Stimulated activated CD8-positive, alpha-beta memory T cell treated with anti-CD3 and anti-CD28 coated beads, Interleukin-15, amount 100 ng/mL, for 48 hours (primary cell): ENCODE measurements around the gene TRIM24.
A peak's percentile ranks its signal among the peaks of the same experiment; 100 is the strongest.

Source experiments
- DNase-seq, 2 donors: peaks; one replicate each; pipeline ENCODE4 v3.0.0-alpha.2; 2020; ENCODE audit warnings: low read depth in 2 of 2

The TRIM24 gene

DNA sequence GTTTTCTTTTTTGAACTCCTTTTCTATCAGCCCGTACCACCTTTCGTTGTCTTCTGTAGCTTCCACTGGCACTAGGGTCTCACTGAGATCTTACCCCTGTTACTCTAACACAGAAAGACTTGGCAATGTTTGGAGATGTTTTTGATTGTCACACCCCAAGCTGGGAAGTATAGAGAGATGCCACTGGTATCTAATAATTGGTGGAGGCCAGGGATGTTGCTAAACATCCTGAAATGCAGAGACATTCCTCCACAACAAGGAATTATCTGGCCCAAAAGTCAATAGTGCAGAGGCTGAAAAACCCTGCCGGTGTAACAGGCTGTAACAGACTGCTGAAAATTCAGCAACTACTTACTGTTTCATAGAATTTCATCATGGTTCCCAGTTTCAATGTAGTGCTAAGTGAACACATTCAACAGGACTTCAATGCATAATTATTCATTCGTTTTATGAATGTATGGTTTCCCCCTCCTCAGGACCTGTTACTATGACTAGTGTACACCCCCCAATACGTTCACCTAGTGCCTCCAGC, 115.9 kb downstream of the TRIM24 start:
- no peak for DNase-seq

DNA sequence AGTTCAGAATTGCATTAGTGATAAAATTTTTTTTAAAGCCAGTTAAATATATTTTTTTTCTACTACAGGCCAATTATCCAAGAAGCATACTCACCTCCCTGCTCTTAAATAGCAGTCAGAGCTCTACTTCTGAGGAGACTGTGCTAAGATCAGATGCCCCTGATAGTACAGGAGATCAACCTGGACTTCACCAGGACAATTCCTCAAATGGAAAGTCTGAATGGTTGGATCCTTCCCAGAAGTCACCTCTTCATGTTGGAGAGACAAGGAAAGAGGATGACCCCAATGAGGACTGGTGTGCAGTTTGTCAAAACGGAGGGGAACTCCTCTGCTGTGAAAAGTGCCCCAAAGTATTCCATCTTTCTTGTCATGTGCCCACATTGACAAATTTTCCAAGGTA, 119.1 kb downstream of the TRIM24 start:
- no peak for DNase-seq

DNA sequence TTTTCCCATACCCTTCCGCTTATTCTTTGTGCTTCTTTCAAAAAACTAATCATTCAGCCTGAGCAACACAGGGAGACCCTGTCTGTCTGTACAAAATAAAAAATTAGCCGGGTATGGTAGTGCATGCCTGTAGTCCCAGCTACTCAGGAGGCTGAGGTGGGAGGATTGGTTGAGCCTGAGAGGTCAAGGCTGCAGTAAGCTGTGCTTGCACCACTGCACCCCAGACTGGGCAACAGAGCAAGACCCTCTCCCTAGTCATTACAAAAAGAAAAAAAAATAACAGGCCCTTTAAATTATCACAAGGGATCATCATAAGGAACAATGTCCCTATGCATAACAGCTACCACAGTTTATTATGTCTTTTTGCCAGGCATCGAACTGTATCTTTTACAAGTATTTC, 119.6 kb downstream of the TRIM24 start:
- DNase-seq: no peak

DNA sequence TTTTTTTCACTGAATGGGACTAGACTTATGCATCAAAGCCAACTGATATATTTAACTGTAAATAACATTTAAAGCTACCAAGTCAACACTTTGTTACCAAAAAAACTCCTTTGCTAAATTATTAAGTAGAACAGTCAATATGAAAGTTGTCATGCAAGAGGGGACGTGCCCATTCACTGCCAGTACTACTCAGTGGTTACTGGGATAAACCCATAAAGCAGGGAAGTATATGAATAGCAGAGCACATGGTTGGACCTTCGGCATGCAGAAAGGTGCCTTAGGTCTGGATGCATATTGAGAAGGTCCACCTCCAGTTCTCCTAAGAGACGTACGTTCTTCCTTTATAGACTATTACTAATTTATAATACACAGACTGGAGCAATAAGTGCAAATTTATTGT, 121.0 kb downstream of the TRIM24 start:
- DNase-seq: no peak

DNA sequence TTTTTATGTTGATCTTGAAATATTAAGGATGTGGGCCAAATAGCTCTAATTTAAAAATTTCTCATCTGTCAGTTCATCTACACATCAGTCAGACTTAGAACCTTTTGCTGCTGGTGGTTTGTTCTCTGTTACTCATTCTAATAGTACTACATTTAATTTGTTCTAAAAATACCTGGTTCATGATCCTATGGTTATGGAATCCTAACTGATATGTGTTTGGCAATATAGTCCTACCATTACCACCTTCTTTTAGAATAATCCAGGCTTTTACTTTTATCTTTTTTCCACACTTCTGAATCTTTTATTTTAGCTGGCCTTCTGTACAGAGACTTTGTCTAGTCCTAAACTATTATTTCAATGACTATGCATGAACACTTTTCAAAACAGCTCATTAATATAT, 124.2 kb downstream of the TRIM24 start:
- no peak for DNase-seq

DNA sequence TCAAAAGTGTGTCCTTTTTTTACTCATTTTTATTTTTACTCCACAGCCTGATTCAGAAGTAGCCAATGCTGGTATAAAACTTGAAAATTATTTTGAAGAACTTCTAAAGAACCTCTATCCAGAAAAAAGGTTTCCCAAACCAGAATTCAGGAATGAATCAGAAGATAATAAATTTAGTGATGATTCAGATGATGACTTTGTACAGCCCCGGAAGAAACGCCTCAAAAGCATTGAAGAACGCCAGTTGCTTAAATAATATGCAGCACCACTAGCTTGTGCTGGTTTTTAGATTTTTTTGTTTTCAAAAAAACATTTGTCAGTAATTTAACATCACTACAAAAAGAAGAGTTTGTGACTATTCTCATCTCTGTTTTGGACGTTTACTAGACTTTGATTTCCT, 124.6 kb downstream of the TRIM24 start:
- DNase-seq: no peak

DNA sequence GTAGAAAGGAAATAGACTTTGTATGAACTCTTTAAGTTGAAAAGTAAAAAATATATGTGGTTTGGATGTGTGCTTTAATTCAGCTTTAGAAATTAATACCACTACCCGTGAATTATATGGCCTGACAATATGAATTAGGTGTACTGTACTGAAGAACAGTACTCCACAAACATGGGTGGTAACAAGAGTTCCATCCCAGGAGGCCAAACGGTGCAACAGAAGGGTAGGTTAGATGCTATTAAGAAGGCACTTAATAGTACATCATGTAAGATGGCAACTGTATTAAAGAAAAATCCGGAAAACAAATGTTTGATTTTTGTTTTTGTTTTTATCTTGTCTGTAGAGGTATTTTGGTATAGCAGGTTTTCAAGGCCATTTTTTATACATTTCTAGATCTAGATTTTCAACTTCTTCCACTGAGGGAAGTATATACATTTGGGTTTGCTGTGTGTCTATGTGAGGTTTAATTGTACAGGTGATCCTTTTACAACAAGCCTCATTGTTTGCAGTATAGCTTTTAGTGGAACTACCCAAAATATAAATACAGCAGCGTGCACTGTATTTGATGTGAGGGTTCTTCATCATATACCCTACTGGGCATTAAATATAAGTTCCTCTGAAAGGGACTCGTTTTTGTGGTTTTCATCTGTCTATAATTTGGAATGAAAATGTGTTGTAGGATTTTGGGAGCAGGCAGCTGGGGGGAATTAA, 125.4 kb downstream of the TRIM24 start:
- no peak for DNase-seq

DNA sequence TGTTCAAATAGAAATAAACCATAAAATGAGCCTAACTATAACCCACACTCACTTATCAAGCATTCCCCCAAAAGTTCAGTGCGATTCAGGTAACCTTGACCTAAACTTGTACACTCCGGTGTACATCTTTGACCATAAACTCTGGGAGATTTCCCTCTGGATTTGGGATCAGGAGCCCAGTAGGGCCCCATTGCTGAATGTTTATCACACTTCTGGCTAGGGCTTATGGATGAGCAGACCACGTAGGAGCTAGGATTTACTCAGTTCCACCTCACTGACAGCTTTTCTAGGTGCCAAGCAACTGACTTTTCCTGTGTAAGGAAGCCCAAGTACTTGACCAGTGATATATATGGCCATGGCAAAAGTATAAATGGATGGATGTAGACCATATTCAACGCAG, 127.4 kb downstream of the TRIM24 start:
- DNase-seq: no peak

DNA sequence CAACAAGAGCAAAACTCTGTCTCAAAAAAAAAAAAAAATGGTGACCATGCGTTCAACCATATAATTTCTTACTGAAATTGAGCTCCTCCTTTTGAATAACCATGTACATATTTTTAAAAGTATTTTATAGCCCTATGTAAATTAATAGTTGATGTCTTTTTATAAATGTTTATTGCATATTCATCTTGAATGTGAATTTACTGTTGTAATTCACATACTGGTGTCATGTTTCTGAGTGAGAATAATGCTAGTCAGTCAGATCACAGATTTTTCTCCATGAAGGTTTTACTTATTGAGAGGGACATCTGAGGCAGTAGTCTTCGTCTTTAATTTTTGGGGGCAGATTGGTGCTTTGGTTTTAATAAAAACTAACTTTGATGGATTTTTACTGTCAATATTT, 128.9 kb downstream of the TRIM24 start:
- no peak for DNase-seq

DNA sequence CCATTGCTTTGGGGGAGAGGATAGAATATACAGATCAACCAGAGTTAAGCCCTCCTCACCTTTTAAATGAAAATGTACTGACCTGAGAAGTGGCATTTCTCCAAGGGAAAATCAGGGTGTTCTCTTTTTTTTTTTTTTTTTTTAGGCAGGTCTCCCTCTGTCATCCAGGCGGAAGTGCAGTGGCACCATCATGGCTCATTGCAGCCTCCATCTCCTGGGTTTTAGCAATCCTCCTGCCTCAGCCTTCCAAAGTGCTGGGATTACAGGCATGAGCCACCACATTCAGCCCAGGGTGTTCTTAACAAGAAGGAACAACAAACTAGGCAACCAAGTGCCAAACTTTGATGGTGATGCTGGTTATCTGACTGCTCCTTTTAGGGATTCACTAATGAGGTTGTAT, 130.1 kb downstream of the TRIM24 start:
- no peak for DNase-seq

DNA sequence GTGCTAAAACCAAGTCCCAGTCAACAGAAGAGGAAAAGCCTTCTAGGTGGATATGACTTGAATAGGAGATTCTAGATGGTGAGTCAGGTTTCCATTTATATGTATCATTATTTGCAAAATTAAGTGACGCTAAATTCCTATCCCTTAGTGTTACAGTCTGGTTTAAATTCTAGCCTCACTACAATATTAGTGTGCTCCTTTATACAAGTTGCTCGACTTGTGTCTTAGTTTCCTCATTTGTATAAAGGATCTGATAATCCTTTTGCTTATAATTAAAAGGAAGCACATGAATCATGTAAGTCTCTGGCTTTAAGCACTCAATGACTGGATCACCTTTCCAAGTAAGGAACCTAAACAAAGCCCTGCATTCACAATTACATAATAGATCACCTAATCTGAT, 135.4 kb downstream of the TRIM24 start:
- no peak for DNase-seq

DNA sequence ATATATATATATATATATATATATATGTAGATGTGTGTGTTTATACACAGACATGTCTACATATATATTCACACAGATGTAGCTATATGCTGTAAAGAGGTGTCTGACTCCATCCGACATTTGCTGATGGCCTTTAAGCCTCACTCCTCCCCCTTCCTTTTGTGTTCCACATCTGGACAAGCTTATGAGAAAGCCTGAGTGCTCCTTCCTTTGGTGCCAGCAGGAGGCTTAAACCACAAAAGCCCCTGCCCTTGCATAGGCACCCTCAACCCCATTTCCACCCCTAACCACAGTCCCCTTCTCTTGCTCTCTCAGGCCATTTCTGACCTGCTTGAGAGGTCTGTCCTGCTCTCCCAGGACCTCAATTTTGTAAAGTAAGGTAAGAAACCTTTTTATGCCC, 142.4 kb downstream of the TRIM24 start:
- DNase-seq: no peak

DNA sequence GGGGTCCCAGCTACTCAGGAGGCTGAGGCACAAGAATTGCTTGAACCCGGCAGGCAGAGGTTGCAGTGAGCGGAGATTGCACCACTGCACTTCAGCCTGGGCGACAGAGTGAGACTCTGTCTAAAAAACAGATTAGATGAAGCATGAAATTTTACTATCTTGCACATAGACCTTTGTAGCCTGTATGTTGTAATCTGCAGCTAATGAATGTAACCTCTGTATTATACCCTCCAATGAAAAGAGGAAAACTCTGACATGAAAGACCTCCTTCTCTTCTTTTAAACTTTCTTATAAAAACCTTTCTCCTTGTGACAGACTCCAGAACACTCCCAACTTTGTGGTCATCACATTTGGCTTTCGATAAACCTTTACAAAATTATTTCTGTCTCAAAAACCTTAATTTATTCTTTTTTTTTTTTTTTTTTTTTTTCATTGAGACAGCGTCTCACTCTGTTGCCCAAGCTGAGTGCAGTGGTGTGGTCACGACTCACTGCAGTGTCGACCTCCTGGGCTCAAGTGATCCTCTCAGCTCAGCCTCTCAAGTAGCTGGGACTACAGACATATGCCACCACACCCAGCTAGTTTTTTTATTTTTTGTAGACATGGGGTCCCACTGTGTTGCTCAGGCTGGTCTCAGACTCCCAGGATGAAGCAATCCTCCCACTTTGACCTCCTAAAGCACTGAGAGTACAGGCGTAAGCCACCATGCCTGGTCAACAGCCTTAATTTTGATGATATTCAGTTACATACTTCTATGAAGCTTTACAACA, 143.7 kb downstream of the TRIM24 start:
- no peak for DNase-seq

DNA sequence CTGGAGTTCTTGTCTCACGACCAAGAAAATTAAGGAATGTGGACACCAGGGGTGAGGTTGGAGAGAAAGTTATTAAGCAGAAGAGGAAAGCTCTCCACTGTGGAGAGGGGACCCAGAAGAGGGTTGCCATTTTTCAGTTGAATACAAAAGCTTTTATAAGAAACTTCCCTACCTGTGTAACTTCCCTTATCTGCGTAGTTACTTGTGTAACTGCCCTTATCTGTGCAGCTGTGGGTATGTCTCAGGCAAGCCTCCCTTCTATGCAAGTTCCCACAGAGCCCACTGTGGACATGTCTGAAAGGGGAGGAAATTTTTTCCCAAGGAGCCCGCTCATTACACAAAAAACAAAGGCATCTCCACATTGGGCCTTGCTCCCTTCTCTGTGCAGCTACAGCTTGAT, 146.2 kb downstream of the TRIM24 start:
- DNase-seq: no peak

DNA sequence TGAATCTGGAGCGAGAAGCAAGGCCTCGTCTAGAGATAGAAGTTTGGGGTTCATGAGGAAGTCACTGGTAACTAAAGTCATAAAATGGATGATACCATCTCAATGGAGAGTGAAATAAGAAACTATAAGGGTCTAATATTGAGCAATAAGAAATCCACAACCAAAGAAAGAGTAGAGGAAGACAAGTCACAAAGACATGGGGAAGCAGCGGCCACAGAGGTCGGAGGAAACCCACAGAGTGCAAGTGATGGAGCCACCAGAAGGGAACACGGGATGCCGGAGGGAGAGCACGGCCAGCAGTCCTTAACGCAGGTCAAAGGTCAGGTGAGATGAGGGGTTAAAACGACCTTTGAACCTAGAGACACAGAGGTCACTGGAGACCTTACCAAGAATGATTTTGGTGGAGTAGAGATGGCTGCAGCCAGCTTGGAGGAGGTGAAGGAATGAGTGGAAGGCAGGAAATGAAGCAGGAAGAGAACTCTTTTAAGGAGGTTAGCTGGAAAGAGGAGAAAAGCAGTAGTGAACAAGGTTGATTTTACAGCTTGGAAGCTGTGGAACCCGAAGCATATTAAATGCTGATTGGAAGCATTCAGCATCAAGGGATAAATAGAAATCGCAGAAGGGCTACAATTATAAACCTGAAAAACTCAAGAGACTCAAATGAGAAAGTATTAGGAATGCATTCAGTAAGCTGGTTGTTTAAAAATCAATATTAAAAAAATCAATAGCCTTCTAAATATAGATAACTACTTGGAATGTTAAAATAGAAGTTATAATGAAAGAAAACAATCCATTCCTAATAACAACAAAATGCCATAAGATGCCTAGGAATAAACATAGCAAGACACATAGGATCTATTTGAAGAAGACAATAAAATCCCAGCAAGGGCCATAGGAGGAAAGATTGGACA, 147.4 kb downstream of the TRIM24 start:
- no peak for DNase-seq

DNA sequence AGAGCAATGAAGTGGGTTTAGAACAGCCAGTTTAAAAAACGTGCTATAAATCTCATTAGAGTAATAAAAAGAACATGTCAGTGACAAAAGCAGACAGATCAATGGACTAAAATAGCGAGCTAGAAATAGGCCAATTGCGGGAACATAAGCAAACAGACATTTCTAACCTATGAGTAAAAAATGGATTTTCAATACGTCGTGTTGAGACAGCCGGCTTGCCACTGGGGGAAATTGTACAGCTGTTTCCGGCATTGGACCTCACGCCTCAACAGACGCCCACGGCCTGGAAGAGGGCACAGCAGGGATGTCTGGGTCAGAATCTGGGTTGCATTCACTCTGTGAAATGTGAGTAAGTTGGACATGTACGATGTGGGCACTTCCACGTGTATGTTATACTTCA, 148.2 kb downstream of the TRIM24 start:
- DNase-seq: peak; percentile 4 to 11

DNA sequence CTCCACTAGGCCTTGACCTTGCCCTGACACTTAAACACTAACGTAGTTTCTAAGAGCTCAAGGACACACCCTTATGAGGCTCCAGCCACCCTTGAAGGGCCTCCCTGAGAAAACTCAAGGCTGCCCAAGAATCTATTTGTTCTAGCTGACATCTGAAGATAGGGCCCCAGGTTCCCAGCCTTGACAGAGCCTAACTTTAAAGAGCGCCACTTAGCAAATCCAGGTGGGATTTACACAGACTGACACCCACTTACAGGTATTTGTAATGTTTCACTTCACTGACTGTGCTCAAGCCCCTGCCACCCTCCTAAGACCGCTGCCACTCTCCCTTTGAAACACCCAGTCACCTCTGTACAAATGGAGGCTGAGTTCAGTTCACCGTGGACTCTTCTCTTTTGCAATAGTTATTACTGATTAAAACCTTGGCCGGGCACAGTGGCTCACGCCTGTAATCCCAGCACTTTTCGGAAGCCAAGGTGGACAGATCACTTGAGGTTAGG, 150.7 kb downstream of the TRIM24 start:
- no peak for DNase-seq

DNA sequence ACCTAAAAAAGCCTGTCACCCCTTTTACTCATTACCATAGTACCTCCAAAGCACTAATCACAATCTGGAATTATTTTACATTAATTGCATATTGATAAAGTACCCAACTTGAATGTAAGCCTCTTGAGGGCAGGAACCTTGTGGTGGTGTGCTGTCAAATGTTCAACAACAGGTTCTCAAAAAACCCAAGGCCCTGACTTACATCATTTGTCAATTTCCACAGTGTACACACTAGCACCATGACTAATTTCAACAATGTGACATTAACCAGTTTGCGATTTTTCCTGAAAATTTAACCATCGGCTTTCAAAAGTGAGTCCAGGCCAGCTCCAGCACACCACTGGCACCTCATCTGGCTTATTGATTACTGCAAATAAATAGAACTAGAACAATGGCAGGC, 153.6 kb downstream of the TRIM24 start:
- no peak for DNase-seq

DNA sequence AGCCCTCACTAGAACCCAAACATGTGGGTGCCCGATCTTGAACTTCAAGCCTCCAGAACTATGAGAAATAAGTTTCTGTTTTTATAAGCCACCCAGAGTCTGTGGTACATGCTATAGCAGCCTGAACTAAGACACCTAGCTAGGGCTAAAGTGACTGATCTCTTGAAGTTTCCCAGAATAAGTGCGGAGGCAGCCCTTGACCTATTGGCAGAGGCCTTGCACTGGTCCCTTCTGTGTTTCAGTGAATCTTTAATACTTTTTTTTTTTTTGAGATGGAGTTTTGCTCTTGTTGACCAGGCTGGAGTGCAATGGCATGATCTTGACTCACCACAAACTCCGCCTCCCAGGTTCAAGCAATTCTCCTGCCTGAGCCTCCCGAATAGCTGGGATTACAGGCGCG, 156.0 kb downstream of the TRIM24 start:
- no peak for DNase-seq

DNA sequence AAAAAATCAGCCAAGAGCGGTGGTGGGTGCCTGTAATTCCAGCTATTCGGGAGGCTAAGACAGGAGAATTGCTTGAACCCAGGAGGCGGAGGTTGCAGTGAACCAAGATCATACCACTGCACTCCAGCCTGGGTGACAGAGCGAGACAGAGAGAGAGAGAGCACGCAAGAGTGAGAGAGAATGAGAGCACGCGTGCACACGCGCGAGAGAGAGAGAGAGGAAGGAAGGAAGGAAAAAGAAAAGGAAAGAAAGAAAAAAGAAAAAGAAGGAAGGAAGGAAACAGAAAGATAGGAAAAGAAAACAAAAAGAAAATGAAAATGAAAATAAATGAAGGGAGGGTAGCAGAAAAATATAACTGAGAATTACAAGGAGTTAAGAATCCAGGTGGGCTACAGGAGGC, 158.4 kb downstream of the TRIM24 start:
- DNase-seq: no peak

DNA sequence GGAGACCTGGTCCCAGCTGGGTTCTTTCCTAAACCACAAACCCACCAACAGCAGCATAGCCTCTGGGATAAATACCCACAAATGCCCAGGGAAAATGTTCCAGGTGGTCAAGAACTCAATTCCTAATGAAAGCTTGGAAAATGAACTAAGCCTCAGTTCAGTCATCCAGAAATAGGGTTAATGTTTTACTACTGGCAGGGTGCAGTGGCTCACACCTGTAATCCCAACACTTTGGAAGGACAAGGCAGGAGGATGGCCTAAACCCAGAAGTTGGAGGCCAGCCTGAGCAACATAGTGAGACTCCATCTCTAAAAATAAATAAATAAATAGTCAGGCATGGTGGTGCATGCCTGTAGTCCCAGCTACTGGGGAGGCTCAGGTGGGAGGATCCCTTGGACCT, 158.9 kb downstream of the TRIM24 start:
- DNase-seq: no peak

DNA sequence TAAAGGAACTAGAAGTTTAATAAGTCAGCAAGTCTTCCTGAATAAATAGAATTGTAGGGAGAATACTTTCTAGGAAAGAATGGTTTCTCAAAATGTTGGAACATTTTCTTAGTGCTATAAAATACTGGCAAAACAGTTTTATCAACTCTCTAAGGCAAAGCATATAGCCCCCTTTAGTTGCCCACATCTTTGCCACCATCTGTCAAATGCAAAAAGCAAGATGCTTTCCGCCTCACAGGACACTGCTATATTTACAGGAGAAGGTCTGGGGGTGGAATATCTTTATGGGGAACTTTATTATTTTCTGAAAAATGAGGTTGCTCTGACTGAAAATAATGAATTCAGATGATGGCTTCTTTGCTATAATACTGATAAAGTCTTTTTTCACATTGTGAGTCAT, 162.8 kb downstream of the TRIM24 start:
- no peak for DNase-seq
